C4-2B (cell line): Measurements from ENCODE around the gene SLC4A1.

Source experiments
- H3K27ac ChIP-seq: fragments of 450-650 bp; 2 replicates; pipeline ENCODE4 v1.5.1; 2017
- CTCF ChIP-seq: fragments of 450-650 bp; conservative IDR thresholded peaks from 2 replicates; pipeline ENCODE4 v1.5.1; 2017; ENCODE audit warnings: mild to moderate bottlenecking
- ZFX ChIP-seq: fragments of 450-650 bp; IDR thresholded peaks from 2 replicates; pipeline ENCODE4 v1.6.1; 2017

Gene SLC4A1

GRCh38 chr17:44282264-44282663 lies 14.3 kb upstream of the SLC4A1 start:
- H3K27ac ChIP-seq = no peak overlapping the region
- TF ChIP-seq CTCF (no peak), ZFX (no peak)

DNA sequence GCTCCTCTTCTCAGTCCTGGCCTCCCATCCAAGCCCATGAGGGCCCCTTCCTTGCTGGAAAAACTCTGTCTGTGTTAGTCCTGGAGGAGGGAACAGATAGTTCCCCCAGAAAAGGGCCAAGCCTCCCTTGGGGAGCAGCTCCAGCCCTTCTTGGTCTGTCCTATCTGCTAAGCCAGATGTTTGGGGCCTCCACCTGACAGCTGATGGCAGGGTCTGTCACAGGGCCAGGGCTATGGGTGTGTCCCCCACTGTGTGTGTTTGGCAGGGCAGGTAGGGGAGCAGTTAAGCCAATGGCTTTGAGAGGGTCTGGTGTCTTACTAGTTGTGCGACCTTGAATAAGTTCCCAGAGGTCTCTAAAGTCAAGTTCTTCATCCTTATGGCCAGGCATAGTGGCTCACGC lies 13.6 kb upstream of the SLC4A1 start:
- no peak for TF ChIP-seq ZFX
- TF ChIP-seq CTCF = no peak
- no peak overlapping the region for H3K27ac ChIP-seq

DNA sequence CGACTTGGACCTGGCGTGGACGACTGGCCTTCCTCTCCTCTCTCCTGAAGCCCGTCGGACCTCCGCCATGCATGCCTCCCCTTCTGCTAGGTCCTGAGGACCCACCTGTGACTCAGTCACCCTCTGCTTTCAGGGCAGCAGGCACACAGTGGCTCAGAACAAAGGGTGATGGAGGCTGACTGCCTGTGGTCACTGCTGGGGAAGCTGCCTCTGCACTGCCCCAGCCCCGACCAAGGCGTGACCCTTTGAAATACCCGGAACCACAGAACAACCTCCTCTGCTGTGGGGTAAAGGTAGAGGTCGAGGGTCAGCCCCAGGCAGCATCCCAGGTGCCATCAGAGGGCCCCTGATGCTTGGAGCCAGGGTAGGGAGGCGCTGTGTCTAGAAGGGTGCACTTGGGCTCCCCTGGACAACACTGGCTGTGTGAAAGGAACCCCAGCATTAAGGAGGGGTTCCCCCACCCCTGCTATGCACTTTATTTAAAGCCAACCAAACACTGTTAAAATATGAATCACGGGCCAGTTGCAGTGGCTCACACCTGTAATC lies 12.5 kb upstream of the SLC4A1 start:
- no peak overlapping the region for H3K27ac ChIP-seq
- TF ChIP-seq ZFX (no peak), CTCF (no peak)

DNA sequence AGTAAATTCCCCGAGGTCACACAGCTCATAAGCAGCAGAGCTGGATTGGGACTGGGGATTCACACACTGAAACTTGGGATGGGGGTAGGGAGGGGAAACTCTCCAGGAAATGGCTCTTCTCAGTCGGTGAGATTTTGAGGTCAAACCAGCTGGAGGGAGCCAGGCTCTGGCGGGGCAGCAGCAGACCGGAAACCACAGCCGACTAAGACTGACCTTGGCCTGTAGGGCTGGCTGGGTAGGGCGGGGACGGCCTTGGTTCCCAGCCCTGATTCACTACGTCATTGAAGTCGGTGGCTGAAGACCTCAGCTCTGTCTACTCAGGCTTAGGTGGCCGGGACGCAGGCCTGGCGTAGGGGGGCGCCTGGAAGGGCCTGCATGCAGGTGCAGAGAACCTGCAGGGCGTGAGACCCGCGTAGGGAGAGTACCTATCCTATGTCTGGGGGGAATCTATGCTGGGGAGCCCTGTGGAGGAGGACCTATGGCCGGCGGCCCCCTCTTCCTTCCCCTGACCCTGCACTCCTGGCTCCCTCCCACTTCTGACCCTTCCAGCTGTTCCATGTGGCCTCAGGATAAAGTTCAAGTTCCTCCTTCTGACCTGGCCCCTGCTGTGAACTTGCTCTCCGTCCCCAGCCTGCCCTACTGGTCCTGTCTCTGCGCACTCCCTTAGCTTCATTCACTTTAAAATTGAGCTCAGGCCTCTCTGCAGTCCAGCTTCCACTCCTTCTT lies 11.9 kb upstream of the SLC4A1 start:
- H3K27ac ChIP-seq = no peak overlapping the region

GRCh38 chr17:44279346-44279665 lies 11.4 kb upstream of the SLC4A1 start:
- H3K27ac ChIP-seq = no peak overlapping the region
- TF ChIP-seq ZFX = no peak
- TF ChIP-seq CTCF = no peak

More for the DNA sequence above, 11.9 kb upstream of the SLC4A1 start:
- TF ChIP-seq ZFX = no peak
- no peak for TF ChIP-seq CTCF

- H3K27ac ChIP-seq = no peak overlapping the region
Measured at GRCh38 chr17:44277976-44278375, 10.0 kb upstream of the SLC4A1 start.

DNA sequence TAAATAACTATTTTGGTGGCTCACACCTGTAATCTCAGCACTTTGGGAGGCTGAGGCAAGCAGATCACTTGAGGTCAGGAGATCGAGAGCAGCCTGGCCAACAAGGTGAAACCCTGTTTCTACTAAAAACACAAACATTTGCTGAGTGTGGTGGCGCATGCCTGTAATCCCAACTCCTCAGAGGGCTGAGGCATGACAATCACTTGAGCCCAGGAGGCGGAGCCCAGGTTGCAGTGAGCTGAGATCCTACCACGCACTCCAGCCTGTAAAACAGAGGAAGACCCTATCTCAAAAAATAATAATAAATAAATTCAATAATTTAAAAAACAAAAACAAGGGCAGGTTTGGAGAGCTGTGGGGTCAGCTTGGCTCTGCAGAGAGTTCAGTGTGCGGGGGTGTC lies 5.7 kb upstream of the SLC4A1 start:
- TF ChIP-seq CTCF = no peak
- no peak overlapping the region for H3K27ac ChIP-seq

More at GRCh38 chr17:44277976-44278375, 10.0 kb upstream of the SLC4A1 start:
- TF ChIP-seq ZFX (no peak), CTCF (no peak)
